GM23338 (cell line): Measurements from ENCODE around the gene GATA5.

Source experiments
- CREB1 ChIP-seq: fragments of 250-450 bp; sonication (Bioruptor Pico); IDR thresholded peaks from 2 replicates; pipeline ENCODE4 v1.5.0; 2020; ENCODE audit warnings: low read depth, mild to moderate bottlenecking, moderate library complexity
- CTCF ChIP-seq, 2 experiments: fragments of 200-600 bp in 1 of 2; sonication (generic) in 1 of 2; conservative IDR thresholded peaks; 2 replicates each; pipeline versions ENCODE4 v1.5.1 to v1.6.1; 2016 to 2017; ENCODE audit warnings: antibody characterized with exemption in 2 of 2, low read depth in 2 of 2, mild to moderate bottlenecking in 2 of 2, moderate library complexity in 1 of 2
- EZH2phosphoT487 ChIP-seq: fragments of 200-600 bp; sonication (generic); IDR thresholded peaks from one replicate; pipeline ENCODE4 v1.8.1; 2018; ENCODE audit warnings: antibody characterized with exemption; ENCODE audit not compliant: unreplicated experiment
- POLR2AphosphoS5 ChIP-seq: IDR thresholded peaks from 2 replicates; pipeline ENCODE4 v1.6.1; 2016; ENCODE audit warnings: antibody characterized with exemption, low read depth
- REST ChIP-seq: IDR thresholded peaks from one replicate; pipeline ENCODE4 v1.6.1; 2018; ENCODE audit warnings: antibody characterized with exemption; ENCODE audit not compliant: unreplicated experiment

- TF ChIP-seq REST (no peak), CTCF (conservative IDR thresholded peaks at IDR 0.05; ENCODE audit: low read depth in 2 of 2) (no peak), EZH2phosphoT487 (no peak), POLR2AphosphoS5 (no peak), CREB1 (CRISPR knock-in tag) (no peak)
Measured at GRCh38 chr20:62446481-62446880, 29.3 kb downstream of the GATA5 start.
